HG02870 (cell line): Measurements from ENCODE around the gene CD1B.
"Not testable (repeated sequence)": the region's sequence is repeated elsewhere in the genome, so short reads cannot be mapped to it uniquely, and the experiment has no call there.

Experiments
- ATAC-seq: cut with Tn5 transposase; IDR thresholded peaks from one replicate; pipeline ENCODE4 v1.9.1; 2021; ENCODE audit warnings: mild to moderate bottlenecking, moderate library complexity; ENCODE audit not compliant: unreplicated experiment

Gene CD1B

GRCh38 chr1:158331481-158332150, at the start of gene CD1B:
CD1B (minus strand) TSS chr1:158331531; CDS start chr1:158331423, 108 bp downstream.
- no peak for ATAC-seq

- ATAC-seq: no peak
These were observed 43.5 kb upstream of the CD1B start for GRCh38 chr1:158374860-158375259.

GRCh38 chr1:158374101-158374500, 42.8 kb upstream of the CD1B start:
- not testable (repeated sequence) for ATAC-seq

GRCh38 chr1:158371188-158371953, 40.0 kb upstream of the CD1B start:
- ATAC-seq: peak; percentile 98

- no peak for ATAC-seq
These were observed 35.5 kb upstream of the CD1B start for GRCh38 chr1:158366783-158367182.

- no peak for ATAC-seq
These were observed 31.6 kb upstream of the CD1B start for GRCh38 chr1:158362941-158363340.

GRCh38 chr1:158362482-158362881, 31.2 kb upstream of the CD1B start:
- no peak for ATAC-seq

GRCh38 chr1:158357441-158357840, 26.1 kb upstream of the CD1B start:
- ATAC-seq: no peak

- no peak for ATAC-seq
These were observed 25.3 kb upstream of the CD1B start for GRCh38 chr1:158356616-158357015.

GRCh38 chr1:158355773-158356285, 24.5 kb upstream of the CD1B start:
- ATAC-seq: no peak

GRCh38 chr1:158354255-158354654, 22.9 kb upstream of the CD1B start:
- ATAC-seq: no peak

- no peak for ATAC-seq
These were observed 22.2 kb upstream of the CD1B start, which contains the start of gene CD1E for GRCh38 chr1:158353303-158354075. CD1E (plus strand) TSS chr1:158353894; CDS start chr1:158353989, 95 bp downstream.

- ATAC-seq: not testable (repeated sequence)
These were observed 17.6 kb upstream of the CD1B start for GRCh38 chr1:158348946-158349345.

GRCh38 chr1:158336413-158336812, 5.1 kb upstream of the CD1B start:
- ATAC-seq: not testable (repeated sequence)

GRCh38 chr1:158335213-158335532, 3.8 kb upstream of the CD1B start:
- no peak for ATAC-seq

GRCh38 chr1:158334526-158335212, 3.3 kb upstream of the CD1B start:
- no peak for ATAC-seq

- ATAC-seq: no peak
These were observed 2.2 kb upstream of the CD1B start for GRCh38 chr1:158333405-158334155.

- ATAC-seq: no peak
These were observed 265 bp downstream of the CD1B start for GRCh38 chr1:158331106-158331425.

GRCh38 chr1:158330391-158331105, 783 bp downstream of the CD1B start:
- ATAC-seq: no peak

- peak; percentile 51 for ATAC-seq
These were observed 1.6 kb downstream of the CD1B start for GRCh38 chr1:158329733-158330132.
